ENCODE data around the gene DHCR7.

- TF ChIP-seq POLR2A (IDR thresholded peaks at IDR 0.05) (no peak), CTCF (IDR thresholded peaks at IDR 0.05) (no peak)
These were observed 53.0 kb downstream of the DHCR7 start for GRCh38 chr11:71395263-71395560.

All from uterus (tissue), 2 donors.